Sigmoid colon (tissue), 4 donors: ENCODE results near the gene DENND1C.

ENCODE experiments used
- CTCF ChIP-seq, 4 experiments: fragments of 450-650 bp in 3 of 4; fragments of 200-600 bp in 1 of 4; IDR thresholded peaks; one replicate each; pipeline ENCODE4 v1.5.1; 2016 to 2019; ENCODE audit warnings: antibody characterized with exemption in 4 of 4, mild to moderate bottlenecking in 3 of 4, moderate library complexity in 2 of 4
- POLR2A ChIP-seq, 2 donors: fragments of 450-650 bp; IDR thresholded peaks; one replicate each; pipeline ENCODE4 v1.6.1; 2016; ENCODE audit warnings: antibody characterized with exemption in 2 of 2, mild to moderate bottlenecking in 2 of 2, moderate library complexity in 2 of 2
- POLR2AphosphoS5 ChIP-seq, 4 donors: sonication (generic); formaldehyde crosslinking; IDR thresholded peaks; one replicate each; pipeline ENCODE4 v1.6.1; 2017; ENCODE audit warnings: antibody characterized with exemption in 4 of 4

DNA sequence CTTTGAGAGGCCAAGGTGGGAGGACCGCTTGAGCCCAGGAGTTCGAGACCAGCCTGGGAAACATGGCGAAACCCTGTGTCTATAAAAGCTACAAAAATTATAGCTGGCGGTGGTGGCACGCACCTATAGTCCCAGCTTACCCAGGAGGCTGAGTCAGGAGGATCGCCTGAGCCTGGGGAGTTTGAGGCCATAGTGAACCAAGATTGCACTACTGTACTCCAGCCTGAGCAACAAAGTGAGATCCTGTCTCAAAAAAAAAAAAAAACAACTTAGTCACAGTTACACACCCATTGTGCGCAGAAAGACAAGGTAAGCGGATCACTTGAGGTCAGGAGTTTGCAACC, 728 bp upstream of the DENND1C start:
- TF ChIP-seq CTCF (IDR thresholded peaks at IDR 0.05) (no peak), POLR2AphosphoS5 (IDR thresholded peaks at IDR 0.05) (no peak), POLR2A (IDR thresholded peaks at IDR 0.05) (no peak)
